Inferior parietal cortex (tissue), 1 donor: ENCODE measurements around the gene TTF2.
A peak's percentile ranks its signal among the peaks of the same experiment; 100 is the strongest.

Experiments used
- DNase-seq: peaks from one replicate; pipeline ENCODE4 v3.0.0-alpha.2; 2016; ENCODE audit errors: extremely low spot score

The TTF2 gene

GRCh38 chr1:117045644-117046043, 14.5 kb upstream of the TTF2 start:
- no peak for DNase-seq

GRCh38 chr1:117046781-117047180, 13.3 kb upstream of the TTF2 start:
- DNase-seq: no peak

- DNase-seq: no peak
These were observed 12.9 kb upstream of the TTF2 start for GRCh38 chr1:117047271-117047670.

GRCh38 chr1:117049857-117050256, 10.3 kb upstream of the TTF2 start:
- DNase-seq: no peak

GRCh38 chr1:117051224-117052064, 8.7 kb upstream of the TTF2 start:
- no peak for DNase-seq

GRCh38 chr1:117054068-117054467, 6.1 kb upstream of the TTF2 start:
- DNase-seq: no peak

- no peak for DNase-seq
These were observed 1.3 kb upstream of the TTF2 start for GRCh38 chr1:117058810-117059209.

- no peak for DNase-seq
These were observed 820 bp upstream of the TTF2 start for GRCh38 chr1:117059334-117059677.

GRCh38 chr1:117060441-117061317, 553 bp downstream of the TTF2 start:
- no peak for DNase-seq

- DNase-seq: no peak
These were observed 1.9 kb downstream of the TTF2 start for GRCh38 chr1:117061986-117062415.

GRCh38 chr1:117066367-117066766, 6.2 kb downstream of the TTF2 start:
- no peak for DNase-seq

- DNase-seq: peak; percentile 85
These were observed 7.6 kb downstream of the TTF2 start for GRCh38 chr1:117067533-117068370.

- no peak for DNase-seq
These were observed 8.5 kb downstream of the TTF2 start for GRCh38 chr1:117068580-117068979.

GRCh38 chr1:117069220-117069844, 9.2 kb downstream of the TTF2 start:
- DNase-seq: no peak

- DNase-seq: no peak
These were observed 10.0 kb downstream of the TTF2 start for GRCh38 chr1:117070124-117070523.

GRCh38 chr1:117076648-117077047, 16.5 kb downstream of the TTF2 start:
- DNase-seq: no peak

- no peak for DNase-seq
These were observed 17.1 kb downstream of the TTF2 start for GRCh38 chr1:117077267-117077666.

GRCh38 chr1:117079737-117080136, 19.6 kb downstream of the TTF2 start:
- DNase-seq: no peak

GRCh38 chr1:117084231-117084630, 24.1 kb downstream of the TTF2 start:
- no peak for DNase-seq

- DNase-seq: no peak
These were observed 27.6 kb downstream of the TTF2 start for GRCh38 chr1:117087686-117088085.

- no peak for DNase-seq
These were observed 29.9 kb downstream of the TTF2 start for GRCh38 chr1:117089996-117090395.

GRCh38 chr1:117092594-117092993, 32.5 kb downstream of the TTF2 start:
- no peak for DNase-seq
